ENCODE results near the gene AGGF1. TPM values are rescaled to one million over a fixed set of nuclear protein-coding genes. Genes with fewer than 3 reads are reported as not detected.

The AGGF1 gene
- polyA plus RNA-seq, 1 donor from 2014 or later, result 41.2 TPM

GRCh38 chr5:77012601-77013000, 17.6 kb upstream of the AGGF1 start:
- H3K4me3 ChIP-seq (ENCODE audit: low read length), result no peak overlapping the region
- no peaks in the 10 kb centered on the region for H4K20me1 ChIP-seq (ENCODE audit: insufficient read depth)
- no peaks in the 10 kb centered on the region for H3K9me2 ChIP-seq (ENCODE audit: insufficient read depth, low read length)
- no peak overlapping the region for H3K4me2 ChIP-seq (ENCODE audit: low read length)
- no peak overlapping the region for H3K27ac ChIP-seq (ENCODE audit: low read length)
- H3K27me3 ChIP-seq (ENCODE audit: insufficient read depth, low read depth, low read length), result no peaks in the 10 kb centered on the region
- no peaks in the 10 kb centered on the region for H3K9me3 ChIP-seq (ENCODE audit: low read length)
- H2AFZ ChIP-seq (ENCODE audit: low read depth, low read length), result no peak overlapping the region
- no peaks in the 10 kb centered on the region for H3K36me3 ChIP-seq (ENCODE audit: insufficient read depth, low read length)
- TF ChIP-seq SMC3 (conservative IDR thresholded peaks at IDR 0.05; ENCODE audit: poor library complexity), result no peak
- TF ChIP-seq MXI1 (conservative IDR thresholded peaks at IDR 0.05; ENCODE audit: poor library complexity, severe bottlenecking), result no peak
- no peak for TF ChIP-seq TAF1 (IDR thresholded peaks at IDR 0.05; ENCODE audit: low read depth)
- no peak for TF ChIP-seq RAD21 (conservative IDR thresholded peaks at IDR 0.05)
- no peak for TF ChIP-seq CTCF (IDR thresholded peaks at IDR 0.05; ENCODE audit: poor library complexity, severe bottlenecking)
- TF ChIP-seq EP300 (conservative IDR thresholded peaks at IDR 0.05; ENCODE audit: poor library complexity, severe bottlenecking), result no peak
- no peak for TF ChIP-seq POLR2AphosphoS5 (IDR thresholded peaks at IDR 0.05)
- TF ChIP-seq REST (IDR thresholded peaks at IDR 0.05; ENCODE audit: borderline replicate concordance), result no peak
- no peak overlapping the region for H3K9ac ChIP-seq (ENCODE audit: low read length)
- no peaks in the 10 kb centered on the region for H3K79me2 ChIP-seq (replicated peaks; ENCODE audit: insufficient read depth, low read length)
- no peaks in the 10 kb centered on the region for H3F3A ChIP-seq (ENCODE audit: insufficient read depth, low read length, poor library complexity, severe bottlenecking)

GRCh38 chr5:77015938-77016569, 14.2 kb upstream of the AGGF1 start:
- peak; percentile 68 for TF ChIP-seq SMC3 (conservative IDR thresholded peaks at IDR 0.05; ENCODE audit: poor library complexity)
- no peak for TF ChIP-seq REST (IDR thresholded peaks at IDR 0.05; ENCODE audit: borderline replicate concordance)
- TF ChIP-seq EZH2 (IDR thresholded peaks at IDR 0.05; ENCODE audit: borderline replicate concordance, insufficient read depth, low read length, poor library complexity, severe bottlenecking), result no peak
- no peak for TF ChIP-seq TAF1 (IDR thresholded peaks at IDR 0.05; ENCODE audit: low read depth)
- no peak for TF ChIP-seq POLR2AphosphoS5 (IDR thresholded peaks at IDR 0.05)
- TF ChIP-seq CTCF (IDR thresholded peaks at IDR 0.05; ENCODE audit: poor library complexity, severe bottlenecking), result peak; percentile 62
- TF ChIP-seq EP300 (conservative IDR thresholded peaks at IDR 0.05; ENCODE audit: poor library complexity, severe bottlenecking), result no peak
- TF ChIP-seq RAD21 (conservative IDR thresholded peaks at IDR 0.05), result peak; percentile 65
- TF ChIP-seq MXI1 (conservative IDR thresholded peaks at IDR 0.05; ENCODE audit: poor library complexity, severe bottlenecking), result no peak
- no peaks in the 10 kb centered on the region for H3K9me3 ChIP-seq (ENCODE audit: low read length)
- H2AFZ ChIP-seq (ENCODE audit: low read depth, low read length), result no peak overlapping the region
- H3K36me3 ChIP-seq (ENCODE audit: insufficient read depth, low read length), result no peaks in the 10 kb centered on the region
- no peak overlapping the region for H3K4me2 ChIP-seq (ENCODE audit: low read length)
- H3F3A ChIP-seq (ENCODE audit: insufficient read depth, low read length, poor library complexity, severe bottlenecking), result no peaks in the 10 kb centered on the region
- H3K9ac ChIP-seq (ENCODE audit: low read length), result no peak overlapping the region
- no peaks in the 10 kb centered on the region for H3K27me3 ChIP-seq (ENCODE audit: insufficient read depth, low read depth, low read length)
- H3K9me2 ChIP-seq (ENCODE audit: insufficient read depth, low read length), result no peaks in the 10 kb centered on the region
- no peaks in the 10 kb centered on the region for H4K20me1 ChIP-seq (ENCODE audit: insufficient read depth)
- no peak overlapping the region for H3K27ac ChIP-seq (ENCODE audit: low read length)
- H3K4me3 ChIP-seq (ENCODE audit: low read length), result no peak overlapping the region
- no peaks in the 10 kb centered on the region for H3K79me2 ChIP-seq (replicated peaks; ENCODE audit: insufficient read depth, low read length)

Data from neural cell (in vitro differentiated cells).